ENCODE measurements around the gene BRICD5.

GRCh38 chr16:2226245-2226793, 15.7 kb upstream of the BRICD5 start:
- TF ChIP-seq CTCF (IDR thresholded peaks at IDR 0.05): no peak
- TF ChIP-seq ZFX (IDR thresholded peaks at IDR 0.05; ENCODE audit: borderline replicate concordance): no peak
